Measurements from ENCODE around the gene MDM1.

The MDM1 gene

DNA sequence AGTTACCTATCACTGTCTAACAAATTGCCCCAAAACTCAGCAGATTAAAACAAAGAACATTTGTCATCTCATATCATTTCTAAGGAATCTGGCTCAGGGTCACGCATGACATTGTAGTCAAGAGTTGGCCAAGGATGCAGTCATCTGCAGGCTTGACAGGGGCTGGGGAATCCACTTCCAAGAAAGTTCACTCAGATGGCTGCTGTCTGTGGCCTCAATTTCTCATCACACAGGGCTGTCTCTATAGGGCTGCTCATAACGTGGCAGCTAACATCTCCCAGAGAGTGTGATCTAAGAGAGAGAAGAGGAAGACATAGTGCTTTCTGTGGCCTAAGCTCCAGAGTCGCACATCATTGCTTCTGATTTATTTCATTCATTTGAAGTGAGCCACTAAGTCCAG lies 61.8 kb downstream of the MDM1 start:
- no peak for DNase-seq

GRCh38 chr12:68269779-68270178 lies 62.4 kb downstream of the MDM1 start:
- DNase-seq, result no peak

DNA sequence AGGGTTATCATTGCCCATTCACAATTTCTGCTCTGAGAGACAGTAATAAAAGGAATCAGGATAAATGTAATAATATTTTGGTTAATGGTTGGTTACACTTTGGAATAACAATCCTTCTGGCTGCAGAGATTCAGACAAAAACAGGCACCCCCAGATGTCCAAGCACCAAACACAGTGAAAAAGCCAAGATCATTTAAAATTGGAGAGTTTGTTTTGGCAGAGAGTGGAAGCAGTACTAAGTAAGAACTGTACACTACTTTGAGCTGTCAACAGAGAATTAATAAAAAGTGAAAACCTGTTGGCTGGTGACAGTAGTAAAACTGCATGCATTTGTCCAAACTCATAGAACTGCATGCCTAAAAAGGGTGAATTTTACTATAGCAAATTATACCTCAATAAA lies 63.2 kb downstream of the MDM1 start:
- no peak for DNase-seq

DNA sequence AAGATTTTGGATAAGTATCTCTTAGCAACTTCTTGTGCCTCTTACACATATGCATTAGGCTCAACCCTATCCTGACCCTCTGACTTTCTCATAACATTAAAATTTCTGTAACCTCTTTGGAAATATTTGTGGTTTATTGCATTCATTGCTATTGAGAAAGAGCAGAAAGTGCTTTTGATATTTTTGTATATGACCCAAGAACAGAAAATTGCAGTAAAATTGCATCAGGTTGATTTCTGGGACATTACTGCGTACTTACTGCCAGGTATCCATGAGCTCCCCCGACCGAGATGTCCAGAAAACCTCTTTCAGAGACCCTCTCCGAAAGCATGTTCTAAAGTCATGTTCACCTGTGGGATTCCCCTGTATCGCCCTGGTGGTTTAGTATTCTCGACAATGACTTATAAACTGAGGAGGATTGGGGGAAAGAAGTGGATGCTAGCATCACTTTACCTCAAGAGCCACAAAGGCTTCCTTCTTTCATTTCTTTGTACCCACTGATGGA lies 64.2 kb downstream of the MDM1 start:
- DNase-seq, result no peak

- no peak for DNase-seq
Measured at GRCh38 chr12:68264857-68265256, 67.3 kb downstream of the MDM1 start.

GRCh38 chr12:68264158-68264855 lies 67.9 kb downstream of the MDM1 start:
- no peak for DNase-seq

DNA sequence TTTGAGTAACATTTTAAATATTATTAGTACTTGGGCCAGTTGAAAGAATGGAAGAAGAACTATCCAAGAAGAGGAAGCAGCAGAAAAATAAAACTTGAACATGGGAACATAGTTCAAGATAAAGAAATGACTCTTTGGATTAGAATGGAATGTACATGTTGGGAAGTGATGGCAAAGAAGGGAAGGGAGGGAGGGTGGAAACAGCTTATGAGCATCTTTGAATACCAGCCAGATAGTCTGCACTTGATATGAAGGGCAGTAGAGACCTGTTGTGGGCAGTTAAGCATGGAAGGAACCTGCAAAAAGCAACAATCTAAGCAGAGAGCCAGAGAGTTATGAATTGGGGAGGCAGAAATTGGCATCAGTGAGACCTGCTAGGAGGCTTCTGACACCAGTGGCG lies 68.8 kb downstream of the MDM1 start:
- no peak for DNase-seq

DNA sequence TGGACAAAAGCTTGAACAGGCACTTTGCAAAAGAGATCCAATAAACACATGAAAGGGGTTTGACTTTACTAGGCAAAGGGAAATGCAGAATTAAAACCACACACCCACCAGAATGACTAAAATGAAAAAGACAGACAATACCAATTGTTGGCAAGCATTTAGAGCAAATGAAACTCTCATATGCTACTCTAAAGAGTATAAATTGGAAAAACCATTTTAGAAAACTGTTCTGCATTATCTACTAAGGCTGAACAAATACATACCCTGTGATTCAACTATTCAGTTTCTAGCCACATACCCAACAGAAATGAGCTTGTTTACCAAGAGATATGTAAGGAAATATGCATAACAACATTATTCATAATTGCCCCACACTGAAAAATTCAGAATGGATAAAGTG lies 70.3 kb downstream of the MDM1 start:
- no peak for DNase-seq

GRCh38 chr12:68260153-68260552 lies 72.0 kb downstream of the MDM1 start:
- no peak for DNase-seq

DNA sequence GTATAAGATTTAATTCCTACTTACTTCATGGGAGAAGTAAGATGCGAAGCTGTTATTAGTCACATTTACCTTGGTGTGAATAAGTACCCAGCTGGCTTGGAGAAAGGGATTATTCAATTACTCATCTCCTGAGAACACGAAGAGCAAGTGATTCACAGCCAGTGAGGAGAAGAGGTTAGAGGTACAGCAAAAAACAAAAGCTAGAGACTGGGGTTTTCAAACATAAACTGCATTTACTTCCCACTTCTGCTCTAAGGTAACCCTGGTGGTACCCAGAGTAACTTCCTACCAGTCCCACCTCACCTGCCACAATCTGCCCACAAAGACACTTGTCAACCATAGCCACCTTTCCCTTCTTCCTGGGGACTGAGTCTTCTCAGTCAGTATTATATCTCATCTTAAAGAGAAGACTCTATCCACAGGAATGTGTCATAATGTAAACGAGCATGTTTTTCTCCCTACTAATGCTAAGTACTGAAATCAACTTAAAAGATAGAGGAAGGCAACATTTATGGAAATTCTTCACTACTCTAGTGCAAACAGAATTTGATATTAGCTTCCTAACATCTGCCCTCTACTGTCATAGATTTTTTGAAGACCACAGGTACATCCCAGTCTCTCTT lies 72.7 kb downstream of the MDM1 start:
- no peak for DNase-seq

DNA sequence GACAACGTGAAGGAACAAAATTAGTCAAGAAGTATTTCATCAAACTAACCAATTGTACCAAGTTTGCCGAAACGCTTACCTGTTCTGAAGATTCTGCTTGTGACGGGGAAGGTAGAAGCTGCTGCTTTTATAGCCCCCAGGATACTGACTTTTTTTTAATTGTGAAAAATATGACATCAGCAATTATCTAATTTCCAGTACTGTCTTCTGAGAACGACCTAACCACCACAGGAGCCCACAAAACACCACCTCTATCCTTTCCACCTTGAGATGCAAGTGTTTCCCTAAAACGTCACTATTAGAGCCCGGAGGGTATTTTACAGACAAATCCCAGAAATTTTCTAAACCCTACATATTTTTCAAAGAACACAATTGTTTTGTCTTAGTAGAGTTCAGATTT lies 78.7 kb downstream of the MDM1 start, which contains the start of gene IL22:
TSS of gene IL22 (minus strand) at position 101 of the 400 bp plus-strand sequence. CDS start 156 bp downstream, outside the sequence.
- no peak for DNase-seq

- no peak for DNase-seq
Measured at GRCh38 chr12:68252077-68252476, 80.1 kb downstream of the MDM1 start.

DNA sequence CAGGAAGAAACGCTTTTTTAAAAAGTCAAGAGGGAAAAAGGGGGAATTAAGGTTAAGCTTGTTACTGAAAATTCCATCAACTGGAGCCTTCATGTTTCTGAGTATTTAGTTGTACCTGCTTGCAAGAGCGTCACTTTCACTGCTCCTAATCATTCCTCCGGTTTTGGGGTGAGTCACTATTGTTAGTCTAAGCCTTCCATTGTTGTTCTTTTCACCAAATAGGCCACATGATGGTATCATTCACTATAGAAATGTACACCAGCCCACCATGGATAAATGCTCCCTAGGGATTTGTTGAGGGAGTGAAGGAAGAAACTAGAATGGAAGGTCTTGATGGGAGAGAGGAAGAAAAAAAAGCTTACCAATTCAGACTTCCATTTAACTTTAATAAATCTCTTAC lies 81.7 kb downstream of the MDM1 start:
- DNase-seq, result no peak

- DNase-seq, result no peak
Measured at GRCh38 chr12:68247785-68248184, 84.4 kb downstream of the MDM1 start.

GRCh38 chr12:68246350-68246749 lies 85.8 kb downstream of the MDM1 start:
- DNase-seq, result no peak

GRCh38 chr12:68245180-68246021 lies 86.8 kb downstream of the MDM1 start:
- DNase-seq, result peak; percentile 21

All from femur (tissue), 1 donor.